Muscle of back (tissue), 11 donors: ENCODE results near the gene SBSN. TPM values are rescaled to one million over a fixed set of nuclear protein-coding genes. Genes with fewer than 3 reads are reported as not detected.
A peak's percentile ranks its signal among the peaks of the same experiment; 100 is the strongest.

Experiments
- DNase-seq, 3 donors: peaks; one replicate each; pipeline versions ENCODE4 v3.0.0 to v3.0.0-alpha.2; 2013
- polyA plus RNA-seq, 10 donors: library from polyadenylated mRNA; unstranded; fragments of 120-200 nt; gene quantifications; one replicate each; pipeline ENCODE4 v1.2.1, GENCODE V29; 2013; ENCODE audit not compliant: insufficient read length in 10 of 10

Gene SBSN
- polyA plus RNA-seq, 10 donors, result 0.15 to 19.3 (median 0.72) TPM; not detected in 6

GRCh38 chr19:35533822-35534392, 5.8 kb upstream of the SBSN start:
- no peak for DNase-seq

- no peak for DNase-seq
These were observed 5.2 kb upstream of the SBSN start, which contains the start of gene GAPDHS for GRCh38 chr19:35533201-35533821. TSS of gene GAPDHS (plus strand) at chr19:35533456. CDS start at chr19:35533528, 72 bp downstream.

- no peak for DNase-seq
These were observed 3.2 kb upstream of the SBSN start for GRCh38 chr19:35531291-35531690.

- DNase-seq, result no peak
These were observed 1.4 kb upstream of the SBSN start for GRCh38 chr19:35529241-35530218.

GRCh38 chr19:35525873-35526272, 2.2 kb downstream of the SBSN start:
- DNase-seq, result no peak

- DNase-seq, result no peak
These were observed 3.8 kb downstream of the SBSN start for GRCh38 chr19:35524181-35524837.

GRCh38 chr19:35522745-35523327, 5.3 kb downstream of the SBSN start:
- no peak for DNase-seq

- no peak for DNase-seq
These were observed 6.9 kb downstream of the SBSN start for GRCh38 chr19:35521124-35521743.

- no peak for DNase-seq
These were observed 8.8 kb downstream of the SBSN start for GRCh38 chr19:35519291-35519690.

GRCh38 chr19:35518313-35518712, 9.8 kb downstream of the SBSN start:
- DNase-seq, result peak in 1 of 3 donors; percentile 92

GRCh38 chr19:35517342-35517741, 10.8 kb downstream of the SBSN start:
- DNase-seq, result no peak

GRCh38 chr19:35516310-35516709, 11.8 kb downstream of the SBSN start:
- DNase-seq, result no peak

GRCh38 chr19:35514282-35514809, 13.8 kb downstream of the SBSN start:
- no peak for DNase-seq

- no peak for DNase-seq
These were observed 14.4 kb downstream of the SBSN start, which contains the start of gene DMKN for GRCh38 chr19:35513628-35514281. TSS of gene DMKN (minus strand) at chr19:35513649. CDS start at chr19:35513475, 174 bp downstream.

GRCh38 chr19:35512831-35513627, 15.1 kb downstream of the SBSN start:
- no peak for DNase-seq

GRCh38 chr19:35511337-35511736, 16.8 kb downstream of the SBSN start:
- no peak for DNase-seq

- DNase-seq, result no peak
These were observed 17.5 kb downstream of the SBSN start for GRCh38 chr19:35510626-35510964.

GRCh38 chr19:35509861-35510625, 18.1 kb downstream of the SBSN start:
- DNase-seq, result peak in 2 of 3 donors; percentile 53 to 74
